Large intestine (tissue), 3 donors: Measurements from ENCODE around the gene PEX14. TPM values are rescaled to one million over a fixed set of nuclear protein-coding genes. Genes with fewer than 3 reads are reported as not detected.

Experiments
- DNase-seq, 2 donors: peaks; one replicate each; pipeline versions ENCODE4 v3.0.0 to v3.0.0-alpha.2; 2013
- H3K27ac ChIP-seq: one replicate; pipeline ENCODE4 v1.5.1; 2013; ENCODE audit warnings: low read length
- H3K27me3 ChIP-seq: 2 replicates; pipeline ENCODE4 v1.6.1; 2013; ENCODE audit warnings: low read length; ENCODE audit not compliant: control insufficient read depth, insufficient read depth
- H3K36me3 ChIP-seq: 2 replicates; pipeline ENCODE4 v1.6.1; 2013; ENCODE audit warnings: low read length; ENCODE audit not compliant: control insufficient read depth, insufficient read depth
- H3K4me1 ChIP-seq: one replicate; pipeline ENCODE4 v1.6.1; 2013; ENCODE audit warnings: low read length; ENCODE audit not compliant: control insufficient read depth, insufficient read depth
- H3K4me3 ChIP-seq: one replicate; pipeline ENCODE4 v1.5.1; 2013; ENCODE audit warnings: low read length
- H3K9me3 ChIP-seq: one replicate; pipeline ENCODE4 v1.6.1; 2013; ENCODE audit warnings: mild to moderate bottlenecking, low read depth, low read length, moderate library complexity; ENCODE audit not compliant: control insufficient read depth
- WGBS: methylation state at CpG from one replicate; pipeline ENCODE4 v1.1.5; 2013; ENCODE audit warnings: low lambda C conversion rate; ENCODE audit not compliant: insufficient coverage; 5-methylcytosine and 5-hydroxymethylcytosine counted together
- polyA plus RNA-seq: library from polyadenylated mRNA; unstranded; fragments of 120-200 nt; gene quantifications from one replicate; pipeline ENCODE4 v1.2.1, GENCODE V29; 2013

PEX14 gene
- polyA plus RNA-seq, 1 donor = 25.8 TPM

- Histone ChIP-seq H3K27ac (peak overlapping the region; percentile 54), H3K4me1 (peaks cover 63% of the 10 kb centered on the region), H3K9me3 (no peaks in the 10 kb centered on the region), H3K36me3 (no peaks in the 10 kb centered on the region), H3K27me3 (peaks cover 5% of the 10 kb centered on the region), H3K4me3 (no peak overlapping the region)
- no CpG with 5 or more reads among the region's 18 CpGs for WGBS
- DNase-seq = no peak
Measured at GRCh38 chr1:10671090-10671489, 196.3 kb downstream of the PEX14 start.

- peak overlapping the region; percentile 54 for H3K27ac ChIP-seq
- no peak for DNase-seq
- H3K4me1 ChIP-seq = peaks cover 63% of the 10 kb centered on the region
Measured at GRCh38 chr1:10671622-10672342, 197.0 kb downstream of the PEX14 start.

GRCh38 chr1:10672343-10673050 is 197.7 kb downstream of the PEX14 start:
- no peak overlapping the region for H3K27ac ChIP-seq
- WGBS = 22% methylated on average over 1 of the region's 35 CpGs
- no peak for DNase-seq
- H3K9me3 ChIP-seq = no peaks in the 10 kb centered on the region
- H3K4me3 ChIP-seq = no peak overlapping the region
- peaks cover 64% of the 10 kb centered on the region for H3K4me1 ChIP-seq
- peaks cover 5% of the 10 kb centered on the region for H3K27me3 ChIP-seq
- H3K36me3 ChIP-seq = no peaks in the 10 kb centered on the region

More at GRCh38 chr1:10671622-10672342, 197.0 kb downstream of the PEX14 start:
- no peak overlapping the region for H3K4me3 ChIP-seq
- no CpG with 5 or more reads among the region's 27 CpGs for WGBS
- H3K36me3 ChIP-seq = no peaks in the 10 kb centered on the region
- H3K9me3 ChIP-seq = no peaks in the 10 kb centered on the region
- H3K27me3 ChIP-seq = peaks cover 5% of the 10 kb centered on the region

GRCh38 chr1:10673109-10673711 is 198.5 kb downstream of the PEX14 start:
- no peaks in the 10 kb centered on the region for H3K9me3 ChIP-seq
- 85% methylated on average over 2 of the region's 19 CpGs for WGBS
- H3K36me3 ChIP-seq = no peaks in the 10 kb centered on the region
- H3K27ac ChIP-seq = peak overlapping the region; percentile 28
- H3K27me3 ChIP-seq = peaks cover 5% of the 10 kb centered on the region
- peaks cover 66% of the 10 kb centered on the region for H3K4me1 ChIP-seq
- no peak for DNase-seq
- H3K4me3 ChIP-seq = no peak overlapping the region

GRCh38 chr1:10674222-10674621 is 199.5 kb downstream of the PEX14 start:
- H3K27ac ChIP-seq = peak overlapping the region; percentile 34

GRCh38 chr1:10674700-10675609 is 200.2 kb downstream of the PEX14 start:
- H3K9me3 ChIP-seq = no peaks in the 10 kb centered on the region
- no peaks in the 10 kb centered on the region for H3K36me3 ChIP-seq
- peak overlapping the region; percentile 34 for H3K27ac ChIP-seq
- peaks cover 76% of the 10 kb centered on the region for H3K4me1 ChIP-seq
- no peak overlapping the region for H3K4me3 ChIP-seq
- WGBS = 20% methylated on average over 1 of the region's 29 CpGs
- DNase-seq = no peak
- peaks cover 5% of the 10 kb centered on the region for H3K27me3 ChIP-seq

More at GRCh38 chr1:10674222-10674621, 199.5 kb downstream of the PEX14 start:
- no peak overlapping the region for H3K4me3 ChIP-seq
- peaks cover 69% of the 10 kb centered on the region for H3K4me1 ChIP-seq
- no CpG with 5 or more reads among the region's 16 CpGs for WGBS
- no peaks in the 10 kb centered on the region for H3K9me3 ChIP-seq
- H3K27me3 ChIP-seq = peaks cover 5% of the 10 kb centered on the region
- no peak for DNase-seq
- no peaks in the 10 kb centered on the region for H3K36me3 ChIP-seq

GRCh38 chr1:10675813-10676212 is 201.1 kb downstream of the PEX14 start:
- H3K36me3 ChIP-seq = no peaks in the 10 kb centered on the region
- H3K27ac ChIP-seq = peak overlapping the region; percentile 15
- no peak for DNase-seq
- H3K4me3 ChIP-seq = no peak overlapping the region
- no CpG with 5 or more reads among the region's 5 CpGs for WGBS
- H3K27me3 ChIP-seq = peaks cover 5% of the 10 kb centered on the region
- no peaks in the 10 kb centered on the region for H3K9me3 ChIP-seq
- H3K4me1 ChIP-seq = peaks cover 84% of the 10 kb centered on the region

GRCh38 chr1:10676963-10677362 is 202.2 kb downstream of the PEX14 start:
- no CpG with 5 or more reads among the region's 13 CpGs for WGBS
- Histone ChIP-seq H3K36me3 (no peaks in the 10 kb centered on the region), H3K27ac (peak overlapping the region; percentile 71), H3K9me3 (no peaks in the 10 kb centered on the region), H3K4me1 (peaks cover 84% of the 10 kb centered on the region), H3K4me3 (no peak overlapping the region), H3K27me3 (peaks cover 3% of the 10 kb centered on the region)
- no peak for DNase-seq

- Histone ChIP-seq H3K27me3 (no peaks in the 10 kb centered on the region), H3K4me1 (peaks cover 88% of the 10 kb centered on the region), H3K9me3 (no peaks in the 10 kb centered on the region), H3K4me3 (no peak overlapping the region), H3K36me3 (no peaks in the 10 kb centered on the region), H3K27ac (peak overlapping the region; percentile 71)
- DNase-seq = peak; percentile 90 to 96
- WGBS = no CpG with 5 or more reads among the region's 27 CpGs
Measured at GRCh38 chr1:10677491-10678391, 203.0 kb downstream of the PEX14 start.
